Fibroblast of skin of abdomen (primary cell): ENCODE results near the gene FAM170B.

Source experiments
- DNase-seq: peaks from one replicate; pipeline ENCODE4 v3.0.0-alpha.2; 2013

The FAM170B gene

GRCh38 chr10:49099046-49099445, 34.8 kb downstream of the FAM170B start:
- DNase-seq = no peak

DNA sequence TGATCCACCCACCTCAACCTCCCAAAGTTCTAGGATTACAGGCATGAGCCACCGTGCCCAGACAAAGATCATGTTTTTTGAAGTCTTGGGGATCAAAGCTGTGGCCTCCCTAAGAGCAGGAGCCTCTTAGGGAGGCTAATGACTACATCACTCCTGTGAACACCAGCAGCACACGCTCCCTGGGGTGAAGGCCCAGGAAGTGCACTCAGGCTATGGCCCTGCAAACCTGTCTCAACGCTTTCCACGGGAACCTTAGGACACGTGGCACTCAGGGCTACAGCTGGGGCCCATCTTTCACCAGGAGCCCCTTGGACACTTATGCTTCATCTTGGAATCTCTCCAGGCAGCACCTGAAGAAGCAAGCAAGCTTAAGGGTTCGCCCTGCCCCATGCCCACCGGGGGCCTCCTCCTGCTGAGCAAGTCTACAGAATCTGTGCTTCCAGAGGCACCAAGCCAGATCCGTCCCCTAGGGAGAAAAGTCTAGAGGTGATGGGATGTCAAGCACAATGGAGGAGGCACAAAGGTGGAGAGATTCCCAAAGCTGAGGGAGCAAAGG, 36.9 kb downstream of the FAM170B start:
- no peak for DNase-seq

DNA sequence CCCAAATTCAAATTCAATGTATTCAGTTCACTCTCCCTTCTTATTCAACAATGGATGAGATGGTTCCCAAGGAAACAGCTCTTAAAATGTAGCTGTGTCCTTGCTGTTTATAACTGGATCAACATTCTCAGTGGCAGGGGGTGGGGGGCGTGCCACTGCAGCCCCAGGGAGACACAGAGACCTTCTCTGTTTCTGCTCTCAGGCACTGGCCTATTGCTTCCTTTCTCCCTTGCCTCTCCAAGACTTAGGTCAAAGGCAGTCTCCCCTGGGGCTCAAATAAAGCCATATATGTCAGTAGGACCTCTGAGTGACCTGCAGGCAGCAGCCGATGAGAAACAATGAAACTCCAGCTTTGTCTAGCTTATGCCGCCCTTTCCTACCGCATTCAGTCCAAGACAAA, 39.2 kb downstream of the FAM170B start:
- DNase-seq = no peak

DNA sequence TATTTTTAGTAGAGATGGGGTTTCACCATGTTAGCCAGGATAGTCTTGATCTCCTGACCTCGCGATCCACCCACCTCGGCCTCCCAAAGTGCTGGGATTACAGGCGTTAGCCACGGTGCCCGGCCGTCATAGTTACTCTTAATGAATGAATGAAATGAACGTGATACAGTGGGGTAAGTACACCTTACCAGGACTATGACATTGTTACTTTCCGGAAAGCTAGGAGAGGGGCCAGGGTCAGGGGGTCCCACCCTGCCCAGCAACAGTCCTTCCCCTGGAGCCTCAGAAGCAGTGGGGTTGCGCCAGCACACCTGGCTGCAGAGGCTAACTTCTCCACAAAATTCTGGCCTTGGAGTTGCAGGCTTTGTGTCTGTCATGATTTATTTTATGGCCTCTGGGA, 39.9 kb downstream of the FAM170B start:
- DNase-seq = no peak

DNA sequence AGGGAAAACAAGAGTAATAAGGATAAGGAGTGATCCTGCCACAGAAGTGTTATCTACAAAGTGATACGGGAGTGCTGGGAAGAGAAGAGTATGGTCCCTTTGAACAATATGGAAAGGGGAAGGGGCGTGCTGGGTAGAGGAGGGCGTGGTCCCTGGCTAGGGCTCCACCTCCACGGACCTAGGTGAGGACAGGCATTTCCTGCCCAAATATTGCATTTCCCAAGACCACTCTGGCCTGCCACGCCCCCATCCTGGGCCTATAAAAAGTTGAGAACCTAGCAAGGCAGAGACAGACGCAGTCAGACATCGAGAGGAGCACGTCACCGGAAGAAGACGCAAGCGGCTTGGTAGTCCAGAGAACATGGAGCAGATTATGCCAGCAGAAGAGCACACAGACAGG, 41.3 kb downstream of the FAM170B start:
- DNase-seq = no peak

- DNase-seq = no peak
Measured at GRCh38 chr10:49091450-49092210, 42.2 kb downstream of the FAM170B start.

DNA sequence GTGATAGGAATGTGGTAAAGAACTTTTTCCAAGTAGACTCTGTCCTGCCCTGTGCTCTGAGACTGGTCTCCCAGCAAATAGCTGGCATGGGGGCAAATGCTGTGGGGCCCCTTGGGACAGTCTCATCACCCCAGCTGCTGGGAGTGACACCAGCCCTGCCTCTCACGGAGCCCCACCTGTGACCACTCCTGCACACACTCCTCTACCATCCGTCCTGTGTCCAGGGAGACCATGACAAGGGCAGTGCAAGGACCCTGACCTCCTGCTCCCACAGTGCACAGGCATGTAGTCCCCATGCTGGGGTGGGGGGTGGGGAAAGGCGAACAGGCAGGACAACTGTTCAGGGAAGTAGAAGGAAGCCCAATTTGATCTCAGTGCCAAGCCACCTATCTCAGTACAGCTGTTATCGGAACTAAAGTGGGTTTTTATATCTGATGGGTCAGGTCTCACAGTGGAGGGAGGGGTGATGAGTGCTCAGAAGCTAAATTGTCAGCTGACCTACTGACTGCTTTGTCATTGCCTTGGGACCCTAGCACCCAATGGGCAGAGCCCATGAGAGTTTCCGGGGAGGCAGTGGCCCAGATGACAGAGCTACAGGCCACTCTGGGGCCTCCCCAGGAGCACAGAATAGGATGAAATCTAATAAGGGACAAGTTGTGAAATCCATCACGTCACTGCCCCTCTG, 43.0 kb downstream of the FAM170B start:
- DNase-seq = no peak

DNA sequence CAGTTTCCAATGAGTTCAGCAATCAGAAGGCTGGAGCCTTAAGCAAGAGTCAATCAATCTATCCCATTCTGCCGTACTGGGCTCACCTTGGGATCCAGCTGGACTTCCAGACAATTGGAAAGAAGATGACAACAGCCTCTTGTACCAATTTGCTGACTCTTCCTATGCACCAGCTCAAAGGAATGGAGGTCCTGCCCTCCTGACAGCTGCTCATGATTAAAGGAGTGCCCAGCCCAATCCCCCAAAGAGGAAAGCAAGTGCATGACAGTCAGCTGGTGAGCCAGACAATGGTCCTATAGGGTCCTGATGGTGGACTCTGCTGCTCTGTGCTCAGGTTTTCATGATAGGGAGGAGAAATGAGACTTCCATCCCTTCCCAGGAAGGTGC, 43.6 kb downstream of the FAM170B start:
- DNase-seq = no peak

GRCh38 chr10:49089557-49090188, 44.1 kb downstream of the FAM170B start:
- DNase-seq = peak; percentile 35

- DNase-seq = no peak
Measured at GRCh38 chr10:49089152-49089551, 44.7 kb downstream of the FAM170B start.

- DNase-seq = no peak
Measured at GRCh38 chr10:49086889-49087288, 46.9 kb downstream of the FAM170B start.

- no peak for DNase-seq
Measured at GRCh38 chr10:49083261-49083660, 50.6 kb downstream of the FAM170B start.

DNA sequence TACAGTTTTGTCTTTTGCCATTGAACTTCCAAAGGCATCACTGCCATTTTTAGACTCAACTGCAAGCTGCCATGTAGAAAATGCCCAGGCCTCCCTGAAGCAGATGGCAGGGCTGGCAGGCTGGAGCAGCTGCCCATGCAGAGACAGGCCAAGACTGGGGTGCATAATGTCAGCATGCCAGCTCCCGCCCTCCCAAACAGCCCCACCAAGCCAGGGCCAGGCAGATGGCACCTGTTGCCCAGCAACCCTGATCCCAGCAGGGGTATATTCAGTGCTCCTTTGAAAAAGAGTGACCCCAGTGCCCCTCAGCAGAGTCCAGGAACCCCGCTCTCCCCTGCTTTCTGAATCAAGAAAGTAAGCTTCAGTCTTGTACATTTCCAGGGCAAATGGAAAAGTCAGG, 51.1 kb downstream of the FAM170B start:
- no peak for DNase-seq

GRCh38 chr10:49081547-49082275, 52.1 kb downstream of the FAM170B start:
- peak; percentile 26 for DNase-seq
